ENCODE measurements around the gene IFNLR1. TPM values are rescaled to one million over a fixed set of nuclear protein-coding genes. Genes with fewer than 3 reads are reported as not detected.

Gene IFNLR1
- total RNA-seq, 2 experiments from 2014 or later = 29.4 to 30.5 TPM

- no peaks in the 10 kb centered on the region for H4K20me1 ChIP-seq (ENCODE audit: insufficient read depth, low read length)
- no peaks in the 10 kb centered on the region for H3K79me2 ChIP-seq (ENCODE audit: insufficient read depth, low read depth, low read length)
- no peak overlapping the region for H3K4me3 ChIP-seq (ENCODE audit: low read depth, low read length, poor library complexity, severe bottlenecking)
- H3K27ac ChIP-seq (ENCODE audit: low read depth, low read length, poor library complexity, severe bottlenecking) = no peak overlapping the region
- H3K9me3 ChIP-seq (ENCODE audit: low read length) = no peaks in the 10 kb centered on the region
- POLR2A ChIA-PET = interaction anchor here (0.6 kb wide), 1 partner anchor 35 kb away, joined by 4 read pairs; no protein-coding TSS in a partner anchor
- BruUV-seq (replicated peaks) = no TSS peak
- no peak for TF ChIP-seq EZH2phosphoT487 (IDR thresholded peaks at IDR 0.05; ENCODE audit: borderline replicate concordance, low read depth, low read length)
- no peak for TF ChIP-seq CTCF (conservative IDR thresholded peaks at IDR 0.05; ENCODE audit: low read length)
- no peaks in the 10 kb centered on the region for H3K4me1 ChIP-seq (ENCODE audit: insufficient read depth, low read length, poor library complexity, severe bottlenecking)
- intact Hi-C loops (cut with micrococcal nuclease; ENCODE audit: unreplicated experiment) = no loop called here
- H3K9me2 ChIP-seq (ENCODE audit: insufficient read depth, low read length) = no peaks in the 10 kb centered on the region
- CTCF ChIA-PET (ENCODE audit: unreplicated experiment) = no interaction called here
- peaks cover 95% of the 10 kb centered on the region for H3K36me3 ChIP-seq (ENCODE audit: insufficient read depth, low read length)
- no peak overlapping the region for H2AFZ ChIP-seq (ENCODE audit: low read length)
- no peak overlapping the region for H3K4me2 ChIP-seq (ENCODE audit: low read length)
- DNase-seq (ENCODE audit: low spot score) = no peak
Measured at GRCh38 chr1:24159366-24159765, 27.7 kb downstream of the IFNLR1 start.

- POLR2A ChIA-PET = no interaction called here
- BruUV-seq (replicated peaks) = no TSS peak
- Histone ChIP-seq H3K4me2 (ENCODE audit: low read length) (no peak overlapping the region), H3K36me3 (ENCODE audit: insufficient read depth, low read length) (peaks cover 89% of the 10 kb centered on the region), H3K79me2 (ENCODE audit: insufficient read depth, low read depth, low read length) (no peaks in the 10 kb centered on the region), H2AFZ (ENCODE audit: low read length) (no peak overlapping the region), H3K4me3 (ENCODE audit: low read depth, low read length, poor library complexity, severe bottlenecking) (no peak overlapping the region), H3K27ac (ENCODE audit: low read depth, low read length, poor library complexity, severe bottlenecking) (no peak overlapping the region), H3K4me1 (ENCODE audit: insufficient read depth, low read length, poor library complexity, severe bottlenecking) (peaks cover 5% of the 10 kb centered on the region), H3K9me3 (ENCODE audit: low read length) (no peaks in the 10 kb centered on the region), H3K9me2 (ENCODE audit: insufficient read depth, low read length) (no peaks in the 10 kb centered on the region), H4K20me1 (ENCODE audit: insufficient read depth, low read length) (no peaks in the 10 kb centered on the region)
- TF ChIP-seq CTCF (conservative IDR thresholded peaks at IDR 0.05; ENCODE audit: low read length) (no peak), EZH2phosphoT487 (IDR thresholded peaks at IDR 0.05; ENCODE audit: borderline replicate concordance, low read depth, low read length) (no peak)
- intact Hi-C loops (cut with micrococcal nuclease; ENCODE audit: unreplicated experiment) = no loop called here
- no peak for DNase-seq (ENCODE audit: low spot score)
- CTCF ChIA-PET (ENCODE audit: unreplicated experiment) = no interaction called here
Measured at GRCh38 chr1:24157918-24158481, 29.1 kb downstream of the IFNLR1 start.

- Histone ChIP-seq H3K9me3 (ENCODE audit: low read length) (no peaks in the 10 kb centered on the region), H3K4me1 (ENCODE audit: insufficient read depth, low read length, poor library complexity, severe bottlenecking) (peaks cover 18% of the 10 kb centered on the region), H2AFZ (ENCODE audit: low read length) (no peak overlapping the region), H3K79me2 (ENCODE audit: insufficient read depth, low read depth, low read length) (no peaks in the 10 kb centered on the region), H3K9me2 (ENCODE audit: insufficient read depth, low read length) (no peaks in the 10 kb centered on the region), H3K4me3 (ENCODE audit: low read depth, low read length, poor library complexity, severe bottlenecking) (no peak overlapping the region), H3K36me3 (ENCODE audit: insufficient read depth, low read length) (peaks cover 79% of the 10 kb centered on the region), H3K4me2 (ENCODE audit: low read length) (no peak overlapping the region), H3K27ac (ENCODE audit: low read depth, low read length, poor library complexity, severe bottlenecking) (no peak overlapping the region), H4K20me1 (ENCODE audit: insufficient read depth, low read length) (no peaks in the 10 kb centered on the region)
- TF ChIP-seq EZH2phosphoT487 (IDR thresholded peaks at IDR 0.05; ENCODE audit: borderline replicate concordance, low read depth, low read length) (no peak), CTCF (conservative IDR thresholded peaks at IDR 0.05; ENCODE audit: low read length) (no peak)
- POLR2A ChIA-PET = interaction anchor here (0.6 kb wide), 1 partner anchor 13 kb away, joined by 3 read pairs; no protein-coding TSS in a partner anchor
- no TSS peak for BruUV-seq (replicated peaks)
- CTCF ChIA-PET (ENCODE audit: unreplicated experiment) = no interaction called here
- DNase-seq (ENCODE audit: low spot score) = no peak
- intact Hi-C loops (cut with micrococcal nuclease; ENCODE audit: unreplicated experiment) = no loop called here
Measured at GRCh38 chr1:24156542-24157260, 30.4 kb downstream of the IFNLR1 start.

Measured in OCI-LY7 (cell line).